ENCODE data around the gene KCNQ1. TPM values are rescaled to one million over a fixed set of nuclear protein-coding genes. Genes with fewer than 3 reads are reported as not detected.

KCNQ1 gene
- total RNA-seq, 1 donor from 2014 or later: 1.6 TPM

GRCh38 chr11:2588809-2589537, 144.2 kb downstream of the KCNQ1 start:
- no peak for FAIRE-seq
- H3K4me3 ChIP-seq (ENCODE audit: low read depth, low read length): no peak overlapping the region
- DNase-seq (ENCODE audit: low read depth): no peak
- H3K36me3 ChIP-seq (ENCODE audit: control insufficient read depth, insufficient read depth, low read length): no peaks in the 10 kb centered on the region
- no peaks in the 10 kb centered on the region for H3K27me3 ChIP-seq (ENCODE audit: control insufficient read depth, insufficient read depth, low read length)
- TF ChIP-seq CTCF (IDR thresholded peaks at IDR 0.05; ENCODE audit: insufficient read depth, low read length, severe bottlenecking): no peak

- TF ChIP-seq CTCF (IDR thresholded peaks at IDR 0.05; ENCODE audit: insufficient read depth, low read length, severe bottlenecking): no peak
- no peaks in the 10 kb centered on the region for H3K36me3 ChIP-seq (ENCODE audit: control insufficient read depth, insufficient read depth, low read length)
Measured at GRCh38 chr11:2589538-2589934, 144.7 kb downstream of the KCNQ1 start.

GRCh38 chr11:2590131-2590964, 145.5 kb downstream of the KCNQ1 start:
- Histone ChIP-seq H3K36me3 (ENCODE audit: control insufficient read depth, insufficient read depth, low read length) (no peaks in the 10 kb centered on the region), H3K4me3 (ENCODE audit: low read depth, low read length) (no peak overlapping the region), H3K27me3 (ENCODE audit: control insufficient read depth, insufficient read depth, low read length) (no peaks in the 10 kb centered on the region)
- no peak for DNase-seq (ENCODE audit: low read depth)
- TF ChIP-seq CTCF (IDR thresholded peaks at IDR 0.05; ENCODE audit: insufficient read depth, low read length, severe bottlenecking): no peak
- no peak for FAIRE-seq

More at GRCh38 chr11:2589538-2589934, 144.7 kb downstream of the KCNQ1 start:
- H3K4me3 ChIP-seq (ENCODE audit: low read depth, low read length): no peak overlapping the region
- no peaks in the 10 kb centered on the region for H3K27me3 ChIP-seq (ENCODE audit: control insufficient read depth, insufficient read depth, low read length)
- FAIRE-seq (no peak), DNase-seq (ENCODE audit: low read depth) (no peak)

GRCh38 chr11:2590965-2591754, 146.4 kb downstream of the KCNQ1 start:
- DNase-seq (ENCODE audit: low read depth) (no peak), FAIRE-seq (no peak)
- TF ChIP-seq CTCF (IDR thresholded peaks at IDR 0.05; ENCODE audit: insufficient read depth, low read length, severe bottlenecking): no peak
- Histone ChIP-seq H3K4me3 (ENCODE audit: low read depth, low read length) (no peak overlapping the region), H3K27me3 (ENCODE audit: control insufficient read depth, insufficient read depth, low read length) (no peaks in the 10 kb centered on the region), H3K36me3 (ENCODE audit: control insufficient read depth, insufficient read depth, low read length) (no peaks in the 10 kb centered on the region)

GRCh38 chr11:2591805-2592204, 147.0 kb downstream of the KCNQ1 start:
- Histone ChIP-seq H3K4me3 (ENCODE audit: low read depth, low read length) (no peak overlapping the region), H3K36me3 (ENCODE audit: control insufficient read depth, insufficient read depth, low read length) (no peaks in the 10 kb centered on the region), H3K27me3 (ENCODE audit: control insufficient read depth, insufficient read depth, low read length) (no peaks in the 10 kb centered on the region)
- DNase-seq (ENCODE audit: low read depth): no peak
- no peak for TF ChIP-seq CTCF (IDR thresholded peaks at IDR 0.05; ENCODE audit: insufficient read depth, low read length, severe bottlenecking)
- no peak for FAIRE-seq

All from bronchial epithelial cell (primary cell).